Activated CD8-positive, alpha-beta memory T cell treated with anti-CD3 and anti-CD28 coated beads for 4 hours (primary cell): ENCODE results near the gene CRYL1.
A peak's percentile ranks its signal among the peaks of the same experiment; 100 is the strongest.

ENCODE experiments used
- DNase-seq, 2 donors: peaks; one replicate each; pipeline ENCODE4 v3.0.0-alpha.2; 2020; ENCODE audit warnings: low read depth in 2 of 2

Gene CRYL1

GRCh38 chr13:20528452-20528851 is 2.8 kb upstream of the CRYL1 start:
- no peak for DNase-seq

GRCh38 chr13:20526664-20527063 is 1.0 kb upstream of the CRYL1 start:
- no peak for DNase-seq

GRCh38 chr13:20525144-20525600 is 485 bp downstream of the CRYL1 start:
- DNase-seq, result no peak

DNA sequence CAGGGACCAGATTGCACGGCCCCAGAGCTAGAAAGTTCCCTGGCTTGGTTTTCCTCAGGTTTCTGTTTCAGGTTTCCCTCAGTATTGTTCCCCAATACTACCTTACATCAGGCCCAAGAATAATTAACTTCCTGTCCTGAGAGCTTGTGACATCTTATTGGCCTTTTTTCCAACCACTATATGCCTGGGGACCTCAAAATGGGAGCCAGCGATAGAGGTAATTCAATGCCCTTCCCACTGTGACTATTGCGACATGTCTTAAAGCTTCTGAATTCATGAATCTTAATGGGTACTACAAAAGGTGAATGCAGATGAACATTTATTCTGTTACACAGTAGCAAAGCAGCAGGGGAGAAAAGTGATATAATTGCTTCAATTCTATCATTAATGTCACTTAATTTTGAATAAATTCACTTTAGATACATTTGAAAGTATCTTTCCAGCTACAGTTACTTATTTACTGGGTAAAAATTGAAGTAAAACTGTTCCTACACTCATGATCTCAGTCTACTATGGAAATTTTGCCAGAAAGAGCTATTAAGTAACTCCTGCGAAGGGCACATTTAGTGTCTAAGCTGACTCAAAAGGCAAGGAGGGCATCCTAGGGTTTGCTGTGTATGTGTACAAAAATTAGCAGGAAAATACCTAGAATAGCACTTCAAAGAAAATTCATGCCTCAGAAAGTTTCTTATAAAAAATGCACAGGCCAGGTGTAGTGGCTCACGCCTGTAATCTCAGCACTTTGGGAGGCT is 4.1 kb downstream of the CRYL1 start:
- DNase-seq, result no peak

GRCh38 chr13:20519875-20520274 is 5.8 kb downstream of the CRYL1 start:
- DNase-seq, result no peak

GRCh38 chr13:20518660-20519100 is 7.0 kb downstream of the CRYL1 start:
- no peak for DNase-seq

DNA sequence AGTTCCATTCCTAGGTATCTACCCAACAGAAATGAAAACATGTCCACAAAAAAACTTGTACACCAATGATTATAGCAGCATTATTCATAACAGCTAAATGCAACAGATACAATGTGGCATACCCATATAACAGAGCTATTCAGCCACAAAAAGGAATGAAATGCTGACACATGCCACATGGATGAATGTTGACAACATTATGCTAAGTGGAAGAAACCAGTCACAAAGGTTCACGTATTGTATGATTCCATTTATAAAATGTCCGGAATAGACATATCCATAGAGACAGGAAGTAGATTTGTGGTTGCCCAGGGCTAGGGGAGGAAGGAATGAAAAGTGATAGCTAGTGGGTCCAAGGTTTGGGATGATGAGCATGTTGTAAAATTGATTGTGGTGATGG is 10.8 kb downstream of the CRYL1 start:
- no peak for DNase-seq

DNA sequence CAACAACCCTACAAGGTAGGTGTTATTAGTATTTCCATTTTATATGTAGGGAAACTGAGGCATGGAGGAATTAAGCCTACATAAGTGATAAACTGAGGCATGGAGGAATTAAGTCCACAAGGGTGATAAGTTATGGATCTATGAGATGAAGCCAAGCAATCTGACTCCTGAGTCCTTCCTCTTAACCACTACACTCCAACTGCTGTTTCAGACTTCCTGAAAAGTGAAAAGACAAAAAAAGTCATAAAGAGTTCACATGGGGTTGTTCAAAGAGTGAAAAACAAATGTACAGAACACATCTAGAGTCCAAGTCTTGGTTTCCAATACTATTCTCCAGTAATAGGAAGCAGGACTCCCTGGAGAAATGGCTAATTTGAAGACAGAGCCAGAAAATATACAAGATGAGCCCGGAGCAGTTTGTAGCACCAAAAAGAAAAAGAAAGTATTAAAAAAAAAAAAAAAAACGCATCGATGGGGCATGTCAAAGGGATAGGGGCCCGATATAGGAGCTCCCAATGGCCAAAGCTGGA is 12.1 kb downstream of the CRYL1 start:
- DNase-seq, result no peak

DNA sequence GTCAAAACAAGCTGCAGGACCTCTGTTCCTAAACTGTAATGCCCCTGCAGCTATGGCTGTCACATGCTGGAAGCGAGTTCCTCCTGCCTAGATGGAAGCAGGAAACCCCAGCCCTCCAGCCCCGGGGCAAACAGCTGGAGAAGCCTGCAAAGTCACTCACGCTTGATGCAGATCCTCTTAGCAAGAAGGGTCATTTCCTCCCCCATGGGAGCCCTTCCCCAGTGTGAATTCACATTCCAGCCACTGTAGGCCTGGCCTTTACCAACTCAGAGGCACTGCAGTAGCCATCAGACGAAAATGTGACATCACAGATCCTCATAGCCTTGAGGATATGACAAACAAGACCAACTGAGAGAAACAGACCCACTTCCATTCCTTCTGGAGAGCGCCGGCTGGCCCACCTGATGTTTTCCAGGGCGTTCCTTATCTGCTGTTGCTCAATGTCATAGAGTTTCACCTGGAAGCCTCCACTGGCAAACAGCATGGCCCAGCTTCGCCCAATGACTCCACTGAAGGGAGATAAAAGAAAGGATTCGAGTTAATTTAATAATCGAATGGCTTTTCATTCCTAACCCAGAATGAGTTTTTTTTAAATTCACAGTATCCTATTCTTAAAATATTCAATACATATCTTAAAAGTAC is 13.5 kb downstream of the CRYL1 start:
- DNase-seq, result no peak

DNA sequence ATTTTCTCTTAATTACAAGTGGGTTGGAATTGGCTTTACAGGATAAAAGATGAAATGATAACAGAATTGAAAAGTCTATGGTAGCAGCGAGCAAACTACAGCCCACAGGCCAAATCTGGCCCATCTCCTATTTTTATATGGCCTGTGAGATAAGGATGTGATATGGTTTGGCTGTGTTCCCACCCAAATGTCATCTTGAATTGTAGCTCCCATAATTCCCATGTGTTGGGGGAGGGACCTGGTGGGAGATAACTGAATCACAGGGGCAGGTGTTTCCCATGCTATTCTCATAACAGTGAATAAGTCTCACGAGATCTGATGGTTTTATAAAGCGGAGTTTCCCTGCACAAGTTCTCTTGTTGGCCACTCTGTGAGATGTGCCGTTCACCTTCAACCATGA is 19.0 kb downstream of the CRYL1 start:
- no peak for DNase-seq

DNA sequence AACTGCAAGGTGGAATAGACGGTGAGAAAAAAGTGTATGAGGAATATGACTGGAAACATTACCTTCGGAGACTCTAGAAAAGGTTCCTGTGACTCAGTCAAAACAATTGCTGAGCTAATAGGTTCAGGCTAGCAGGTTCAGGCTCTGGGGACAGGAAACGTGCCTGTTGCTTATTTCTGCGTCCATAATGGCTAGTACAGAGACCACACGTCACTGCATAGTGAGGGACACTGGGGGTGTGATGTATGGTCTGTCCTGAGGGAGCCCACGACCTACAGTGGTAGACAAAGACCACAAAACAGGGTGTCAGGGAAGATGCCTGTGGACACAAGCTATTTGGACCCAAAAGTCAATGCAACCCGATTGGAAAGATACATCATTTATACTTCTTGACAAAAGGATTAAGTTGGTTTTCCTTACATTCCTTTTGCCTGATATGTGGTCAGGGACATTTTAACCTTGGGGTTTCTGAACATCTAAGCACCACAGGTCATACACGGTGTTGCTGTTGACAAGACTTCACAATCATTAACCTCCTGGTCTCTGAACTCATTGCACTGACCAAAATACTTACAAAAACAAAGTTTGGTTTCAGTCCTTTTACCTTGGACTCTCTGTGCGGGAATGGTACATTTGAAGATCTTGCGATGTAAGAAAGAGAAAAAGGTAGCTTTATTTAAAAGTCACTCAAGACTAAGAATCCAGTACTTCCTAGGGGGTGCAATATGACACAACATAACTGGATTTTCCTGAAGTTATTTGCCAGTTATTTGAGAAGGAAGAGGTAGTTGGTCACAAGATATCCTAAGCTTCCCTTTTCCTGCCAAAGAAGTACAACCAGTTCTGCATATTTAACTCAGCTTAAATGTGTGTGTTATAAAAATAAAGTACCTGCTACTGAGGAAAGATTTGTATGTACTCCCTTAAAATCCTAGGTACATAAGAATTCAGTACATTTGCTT is 20.0 kb downstream of the CRYL1 start:
- DNase-seq, result no peak

DNA sequence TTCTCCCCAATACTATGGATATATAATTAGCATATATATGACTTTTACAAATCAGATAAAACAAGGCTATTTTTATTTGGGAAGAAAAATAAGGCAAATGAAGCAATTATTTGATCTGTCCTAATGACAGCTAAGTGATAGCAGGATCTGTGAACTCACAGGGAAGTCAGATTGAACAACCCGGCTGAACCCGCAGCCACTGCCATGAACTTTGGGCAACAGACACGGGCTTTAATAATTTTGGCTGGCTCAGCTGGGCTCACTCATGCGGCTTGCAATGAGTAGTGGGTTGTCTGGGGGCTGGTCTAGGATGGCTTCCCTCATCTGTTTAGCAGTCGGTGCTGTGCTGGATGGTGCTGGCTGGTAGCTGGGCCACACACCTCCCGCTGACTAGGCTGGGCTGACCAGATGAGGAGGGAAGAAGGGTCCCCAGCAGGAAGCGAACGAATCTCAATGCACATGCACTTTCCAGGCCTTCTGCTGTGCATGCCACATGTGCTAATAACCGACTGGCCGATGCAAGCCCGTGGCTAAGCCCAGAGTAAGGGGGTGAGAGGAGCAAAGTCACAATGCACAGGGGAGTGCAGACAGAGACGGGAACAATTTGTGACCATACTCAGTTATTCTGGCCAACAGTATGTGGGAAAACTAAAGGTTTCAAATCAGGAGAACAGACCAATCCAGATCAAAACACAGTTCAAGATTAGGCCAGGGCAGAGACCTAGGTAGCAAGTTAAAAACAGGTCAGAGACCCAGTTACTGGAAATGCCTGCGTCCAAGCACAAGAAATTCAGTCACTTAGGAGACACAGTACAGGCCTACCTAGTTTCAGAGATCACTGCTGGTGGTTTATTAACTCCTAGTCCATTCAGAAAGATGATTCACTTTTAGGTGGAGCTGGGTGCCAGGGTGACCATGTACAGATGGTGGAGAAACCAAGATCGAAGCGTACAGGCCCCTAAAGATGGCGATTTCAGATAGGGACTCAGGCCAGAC is 22.3 kb downstream of the CRYL1 start:
- DNase-seq, result no peak

- no peak for DNase-seq
These were observed 24.1 kb downstream of the CRYL1 start for GRCh38 chr13:20501592-20501991.

- no peak for DNase-seq
These were observed 24.5 kb downstream of the CRYL1 start for GRCh38 chr13:20501120-20501519.

- DNase-seq, result no peak
These were observed 25.7 kb downstream of the CRYL1 start for GRCh38 chr13:20499986-20500385.

DNA sequence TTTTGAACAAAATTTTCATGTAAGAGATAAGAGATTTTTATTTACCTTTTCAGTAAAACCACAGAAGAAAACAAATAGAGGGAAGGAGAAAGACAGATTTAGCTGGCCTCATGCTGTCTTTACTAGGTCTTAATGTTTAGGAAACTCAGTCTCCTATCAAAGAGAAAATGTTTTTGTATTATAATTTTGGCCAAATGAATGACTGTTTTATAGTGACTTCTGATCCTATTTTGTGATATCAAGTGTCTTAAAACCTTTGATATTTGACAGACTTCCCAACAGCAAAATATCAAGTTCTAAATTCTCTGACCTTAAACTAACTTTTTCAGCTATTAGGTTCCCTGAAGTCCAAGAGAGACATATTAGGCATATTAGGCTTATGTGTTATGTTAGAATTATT is 27.0 kb downstream of the CRYL1 start:
- DNase-seq, result no peak

DNA sequence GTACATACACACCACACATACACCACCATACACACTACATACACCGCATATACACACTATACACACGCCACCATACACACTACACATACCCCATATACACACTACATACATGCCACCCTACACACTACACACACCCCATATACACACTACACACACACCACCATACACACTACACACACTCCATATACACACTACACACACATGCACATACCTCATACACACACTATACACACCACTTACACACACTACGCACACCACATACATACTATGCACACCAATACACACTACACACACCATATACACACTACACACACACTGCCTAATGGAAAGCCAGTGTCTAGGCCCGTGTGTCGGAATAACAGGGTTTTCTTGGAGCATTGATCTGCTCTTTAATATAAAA is 27.5 kb downstream of the CRYL1 start:
- no peak for DNase-seq

DNA sequence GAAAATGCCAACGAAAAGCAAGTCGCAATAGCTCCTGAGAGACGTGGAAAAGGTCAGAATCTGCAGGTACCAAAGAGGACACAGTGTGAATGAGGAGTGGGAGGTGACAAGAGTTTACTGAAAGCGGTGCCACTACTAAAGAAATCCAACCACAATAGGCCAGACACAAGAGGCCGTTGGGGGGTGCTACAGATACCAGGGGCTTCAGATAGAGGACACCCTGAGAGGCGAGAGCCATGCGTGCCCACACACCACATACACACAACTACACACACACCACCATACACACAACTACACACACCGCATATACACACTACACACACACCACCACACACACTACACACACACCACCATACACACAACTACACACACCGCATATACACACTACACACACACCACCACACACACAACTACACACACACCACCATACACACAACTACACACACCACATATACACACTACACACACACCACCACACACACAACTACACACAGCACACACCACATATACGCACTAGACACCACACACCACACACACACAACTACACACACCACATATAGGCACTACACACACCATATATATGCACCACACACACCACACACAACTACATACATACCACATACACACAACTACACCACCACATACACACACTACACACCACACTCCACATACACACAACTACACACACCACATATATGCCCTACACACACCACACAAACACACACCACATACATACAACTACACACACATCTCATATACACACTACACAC is 28.5 kb downstream of the CRYL1 start:
- DNase-seq, result no peak

- DNase-seq, result peak; percentile 38 to 43
These were observed 30.3 kb downstream of the CRYL1 start for GRCh38 chr13:20495087-20496023.
